ENCODE data around the gene APOA5. TPM values are rescaled to one million over a fixed set of nuclear protein-coding genes. Genes with fewer than 3 reads are reported as not detected.

APOA5 gene
- total and polyA plus RNA-seq, 2 of the 13 experiments (the other 11 are each of a cell fraction or from before 2014, with no cell fraction given): 44.0 to 49.1 TPM

- TF ChIP-seq ZNF646 (CRISPR knock-in tag; IDR thresholded peaks at IDR 0.05) (no peak), ZBTB43 (CRISPR knock-in tag; conservative IDR thresholded peaks at IDR 0.05) (no peak), ARID4A (CRISPR knock-in tag; IDR thresholded peaks at IDR 0.05; ENCODE audit: borderline replicate concordance) (peak; percentile 58), TGIF2 (CRISPR knock-in tag; IDR thresholded peaks at IDR 0.05) (peak; percentile 5; the same call in 1 of the 2 replicates), MIXL1 (CRISPR knock-in tag; IDR thresholded peaks at IDR 0.05) (0 out of 2 replicates have a peak, but pooled peaks have one; percentile 40), ZBTB10 (CRISPR knock-in tag; IDR thresholded peaks at IDR 0.05; ENCODE audit: borderline replicate concordance) (no peak), ZBTB42 (CRISPR knock-in tag; IDR thresholded peaks at IDR 0.05) (no peak), KLF13 (CRISPR knock-in tag; IDR thresholded peaks at IDR 0.05) (no peak), ZBTB2 (CRISPR knock-in tag; IDR thresholded peaks at IDR 0.05; ENCODE audit: low read depth) (no peak; the same call in 1 of the 2 replicates), ZNF790 (CRISPR knock-in tag; IDR thresholded peaks at IDR 0.05; ENCODE audit: borderline replicate concordance) (no peak), MTA3 (CRISPR knock-in tag; IDR thresholded peaks at IDR 0.05) (no peak)
Observed at GRCh38 chr11:116835791-116836631, 44.3 kb upstream of the APOA5 start (continued).

Measured in HepG2 (cell line).